ENCODE results near the gene BSND.

Gene BSND

DNA sequence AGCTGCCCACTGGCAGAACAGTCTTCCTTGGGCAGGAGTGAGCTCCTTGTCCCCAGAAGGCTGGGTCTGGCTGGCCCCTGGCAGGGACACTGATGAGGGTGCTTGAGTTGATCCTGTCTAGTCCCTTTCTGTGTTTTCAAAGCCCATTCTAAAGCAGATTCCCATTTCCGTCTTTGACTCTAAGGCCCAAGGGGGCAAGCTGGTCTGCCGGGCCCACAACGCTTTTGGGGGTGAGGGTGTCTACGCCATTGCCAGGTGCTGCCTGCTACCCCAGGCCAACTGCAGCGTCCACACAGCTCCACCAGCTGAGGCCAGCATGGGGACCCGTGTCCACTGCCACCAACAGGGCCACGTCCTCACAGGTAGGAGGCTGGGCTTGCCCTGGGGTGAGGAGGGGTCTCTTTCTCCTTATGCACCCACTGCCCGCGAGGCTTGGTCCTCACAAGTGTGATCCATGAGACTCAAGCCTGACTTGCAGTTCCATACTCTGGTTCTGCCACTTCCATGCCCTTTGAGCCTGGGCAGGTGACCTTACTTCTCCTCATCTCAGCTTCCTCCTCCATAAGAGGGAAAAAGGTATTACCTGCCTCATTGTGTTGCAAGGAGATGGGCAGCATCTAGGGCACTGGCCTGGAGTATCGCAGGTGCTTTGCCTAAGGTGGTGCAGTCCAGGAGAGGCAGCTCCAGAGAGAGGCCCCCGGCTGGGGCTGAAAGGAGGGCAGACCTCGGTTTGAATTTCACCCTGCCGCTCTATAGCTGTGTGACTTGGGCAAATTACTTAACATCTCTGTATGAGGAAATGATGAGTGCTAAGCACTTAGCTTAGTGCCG lies 60.8 kb downstream of the BSND start:
- no peak overlapping the region for H3K4me3 ChIP-seq
- H3K9me3 ChIP-seq (ENCODE audit: low read depth, low read length), result no peaks in the 10 kb centered on the region
- no peaks in the 10 kb centered on the region; the same call in 1 of the 2 replicates for H3K36me3 ChIP-seq (ENCODE audit: insufficient read depth, low read length)
- no peak overlapping the region for H3K27ac ChIP-seq
- no peak for DNase-seq (ENCODE audit: low read depth, low spot score)
- TF ChIP-seq EZH2 (IDR thresholded peaks at IDR 0.05), result no peak
- no peak for TF ChIP-seq FOXP2 (optimal IDR thresholded peaks at IDR 0.05; ENCODE audit: control extremely low read depth, extremely low read length, insufficient read depth)
- TF ChIP-seq POLR2AphosphoS5 (IDR thresholded peaks at IDR 0.05; ENCODE audit: borderline replicate concordance, low read depth, low read length), result no peak
- H3K9ac ChIP-seq (ENCODE audit: insufficient read length), result no peak overlapping the region

DNA sequence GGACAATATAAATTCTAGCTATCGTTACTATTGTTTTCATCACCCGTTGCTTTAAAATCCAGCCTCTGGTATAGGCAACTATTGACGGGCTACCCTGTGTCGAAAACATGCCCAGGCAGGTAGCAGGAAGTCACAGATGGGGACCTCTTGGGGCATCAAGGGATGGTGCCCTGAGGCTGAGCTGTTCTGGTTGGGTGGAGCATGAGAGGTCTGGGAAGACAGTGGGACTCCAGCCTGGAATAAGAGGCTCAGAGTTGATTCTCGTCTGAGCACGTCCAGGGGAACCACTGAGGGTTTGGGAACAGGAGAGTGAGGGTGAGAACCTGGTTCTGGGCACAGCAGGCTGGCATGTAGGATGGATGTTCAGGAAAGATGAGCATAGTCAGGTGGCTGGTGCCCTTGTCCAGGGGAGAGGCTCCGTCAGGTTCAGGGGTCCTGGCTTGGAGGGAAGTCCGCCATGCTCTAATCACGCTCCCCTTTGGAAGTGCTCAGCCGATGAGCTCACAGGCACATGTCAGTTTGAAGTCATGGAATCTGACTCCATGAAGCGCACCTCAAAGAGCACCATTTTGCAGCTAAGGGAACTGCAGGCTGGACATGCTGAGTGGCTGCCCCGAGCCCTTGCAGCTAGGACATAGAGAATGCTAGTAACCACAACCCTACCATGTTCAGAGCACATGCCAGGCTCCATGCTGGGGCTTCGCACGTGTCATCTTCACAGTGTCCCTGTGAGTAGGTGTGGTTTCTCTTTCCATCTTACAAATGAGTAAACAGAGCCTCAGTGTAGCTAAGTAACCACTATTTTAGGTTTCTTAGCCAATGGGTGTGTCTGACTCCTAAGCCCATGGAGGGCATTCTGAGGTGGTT lies 61.6 kb downstream of the BSND start:
- Histone ChIP-seq H3K36me3 (ENCODE audit: insufficient read depth, low read length) (no peaks in the 10 kb centered on the region; the same call in 1 of the 2 replicates), H3K4me3 (no peak overlapping the region), H3K27ac (no peak overlapping the region), H3K9ac (ENCODE audit: insufficient read length) (no peak overlapping the region), H3K9me3 (ENCODE audit: low read depth, low read length) (no peaks in the 10 kb centered on the region)
- no peak for DNase-seq (ENCODE audit: low read depth, low spot score)
- no peak for TF ChIP-seq POLR2AphosphoS5 (IDR thresholded peaks at IDR 0.05; ENCODE audit: borderline replicate concordance, low read depth, low read length)
- TF ChIP-seq EZH2 (IDR thresholded peaks at IDR 0.05), result no peak
- TF ChIP-seq FOXP2 (optimal IDR thresholded peaks at IDR 0.05; ENCODE audit: control extremely low read depth, extremely low read length, insufficient read depth), result no peak

DNA sequence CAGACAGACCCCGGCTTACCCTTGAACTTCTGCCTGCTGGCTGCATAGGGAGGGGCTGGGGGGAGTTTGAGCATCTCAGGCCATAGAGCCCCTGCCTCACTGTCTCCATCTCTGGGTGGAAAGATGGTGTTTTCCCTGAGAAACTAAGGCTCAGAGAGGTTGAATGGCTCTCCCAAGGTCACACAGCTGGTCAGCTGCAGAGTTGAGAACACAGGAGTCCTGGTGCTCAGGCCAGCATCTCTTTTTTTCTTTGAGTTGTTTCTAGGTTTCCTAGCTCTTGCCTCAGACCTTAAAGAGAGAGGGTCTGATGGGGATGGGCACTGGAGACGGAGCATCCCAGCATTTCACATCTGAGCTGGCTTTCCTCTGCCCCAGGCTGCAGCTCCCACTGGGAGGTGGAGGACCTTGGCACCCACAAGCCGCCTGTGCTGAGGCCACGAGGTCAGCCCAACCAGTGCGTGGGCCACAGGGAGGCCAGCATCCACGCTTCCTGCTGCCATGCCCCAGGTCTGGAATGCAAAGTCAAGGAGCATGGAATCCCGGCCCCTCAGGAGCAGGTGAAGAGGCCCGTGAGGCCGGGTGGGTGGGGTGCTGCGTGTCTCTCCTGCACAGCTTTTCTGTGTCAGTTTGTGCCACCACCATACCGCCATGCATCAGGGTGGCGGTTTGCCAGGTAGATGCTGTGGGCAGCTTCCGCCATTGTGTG lies 62.4 kb downstream of the BSND start:
- Histone ChIP-seq H3K4me3 (no peak overlapping the region), H3K9me3 (ENCODE audit: low read depth, low read length) (no peaks in the 10 kb centered on the region), H3K27ac (no peak overlapping the region), H3K36me3 (ENCODE audit: insufficient read depth, low read length) (no peaks in the 10 kb centered on the region; the same call in 1 of the 2 replicates), H3K9ac (ENCODE audit: insufficient read length) (no peak overlapping the region)
- no peak for DNase-seq (ENCODE audit: low read depth, low spot score)
- TF ChIP-seq POLR2AphosphoS5 (IDR thresholded peaks at IDR 0.05; ENCODE audit: borderline replicate concordance, low read depth, low read length) (no peak), FOXP2 (optimal IDR thresholded peaks at IDR 0.05; ENCODE audit: control extremely low read depth, extremely low read length, insufficient read depth) (no peak), EZH2 (IDR thresholded peaks at IDR 0.05) (no peak)
